ENCODE data around the gene RIN2.

Gene RIN2

DNA sequence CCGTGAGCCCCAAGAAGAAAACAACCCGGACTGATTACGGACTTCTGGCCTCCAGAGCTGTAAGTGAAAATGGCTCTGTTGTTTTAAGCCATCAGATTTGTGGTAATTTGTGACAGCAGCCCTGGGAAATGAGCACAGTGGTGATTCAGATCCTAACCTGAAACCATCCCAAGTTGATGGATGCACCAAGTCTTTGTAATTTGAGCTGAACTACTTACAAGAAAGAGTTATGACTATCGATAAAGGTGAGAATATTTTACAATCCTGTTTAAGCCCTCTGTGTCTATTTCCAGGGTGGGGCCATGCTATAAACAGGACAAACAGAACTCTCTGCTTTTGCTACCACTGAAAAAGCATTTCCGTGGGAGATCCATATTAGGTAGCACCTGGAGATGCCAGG is 19.1 kb upstream of the RIN2 start:
- Histone ChIP-seq H3K27ac (ENCODE audit: low read length) (no peak overlapping the region), H3K27me3 (ENCODE audit: control insufficient read depth in 1 of 2, insufficient read depth in 2 of 2, low read length in 2 of 2) (no peaks in the 10 kb centered on the region), H3K36me3 (ENCODE audit: control insufficient read depth in 2 of 2, insufficient read depth in 2 of 2, low read length in 2 of 2) (no peaks in the 10 kb centered on the region), H3K4me3 (ENCODE audit: low read length in 2 of 2) (no peak overlapping the region), H3K9me3 (ENCODE audit: control insufficient read depth in 2 of 2, low read length in 2 of 2) (no peaks in the 10 kb centered on the region), H3K4me1 (ENCODE audit: control insufficient read depth, insufficient read depth, low read length) (peaks cover 9% of the 10 kb centered on the region), H3K9ac (ENCODE audit: low read length in 2 of 2) (no peak overlapping the region)

- Histone ChIP-seq H3K9ac (ENCODE audit: low read length in 2 of 2) (no peak overlapping the region), H3K4me1 (ENCODE audit: control insufficient read depth, insufficient read depth, low read length) (peaks cover 9% of the 10 kb centered on the region), H3K4me3 (ENCODE audit: low read length in 2 of 2) (no peak overlapping the region)
Observed at GRCh38 chr20:19739351-19739750, 18.7 kb upstream of the RIN2 start.

DNA sequence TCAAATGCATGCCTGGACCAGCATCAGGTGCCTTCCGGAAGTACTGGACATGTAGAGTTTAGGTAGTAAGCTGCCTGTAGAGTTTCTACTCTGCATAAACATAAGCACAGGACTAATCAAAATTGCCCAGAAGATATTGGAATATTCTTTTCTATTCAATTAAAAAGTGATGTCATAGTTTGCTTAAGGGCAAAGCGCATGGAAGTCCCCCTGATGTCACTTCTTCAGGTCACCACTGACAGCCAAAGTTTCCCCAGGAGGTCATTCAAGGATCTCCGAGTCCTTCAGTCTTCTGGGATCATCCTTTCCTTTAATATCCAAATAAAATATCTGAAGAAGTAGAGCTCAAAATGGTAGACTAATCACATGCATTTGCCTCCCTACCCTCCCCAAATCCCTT is 17.5 kb upstream of the RIN2 start:
- no peak overlapping the region for H3K4me3 ChIP-seq (ENCODE audit: low read length in 2 of 2)
- H3K27me3 ChIP-seq (ENCODE audit: control insufficient read depth in 1 of 2, insufficient read depth in 2 of 2, low read length in 2 of 2): no peaks in the 10 kb centered on the region
- no peaks in the 10 kb centered on the region for H3K4me1 ChIP-seq (ENCODE audit: control insufficient read depth, insufficient read depth, low read length)
- no peaks in the 10 kb centered on the region for H3K36me3 ChIP-seq (ENCODE audit: control insufficient read depth in 2 of 2, insufficient read depth in 2 of 2, low read length in 2 of 2)
- no peak overlapping the region for H3K9ac ChIP-seq (ENCODE audit: low read length in 2 of 2)
- no peaks in the 10 kb centered on the region for H3K9me3 ChIP-seq (ENCODE audit: control insufficient read depth in 2 of 2, low read length in 2 of 2)
- H3K27ac ChIP-seq (ENCODE audit: low read length): no peak overlapping the region

More at GRCh38 chr20:19739351-19739750, 18.7 kb upstream of the RIN2 start:
- H3K36me3 ChIP-seq (ENCODE audit: control insufficient read depth in 2 of 2, insufficient read depth in 2 of 2, low read length in 2 of 2): no peaks in the 10 kb centered on the region
- no peaks in the 10 kb centered on the region for H3K27me3 ChIP-seq (ENCODE audit: control insufficient read depth in 1 of 2, insufficient read depth in 2 of 2, low read length in 2 of 2)
- no peaks in the 10 kb centered on the region for H3K9me3 ChIP-seq (ENCODE audit: control insufficient read depth in 2 of 2, low read length in 2 of 2)
- H3K27ac ChIP-seq (ENCODE audit: low read length): no peak overlapping the region

DNA sequence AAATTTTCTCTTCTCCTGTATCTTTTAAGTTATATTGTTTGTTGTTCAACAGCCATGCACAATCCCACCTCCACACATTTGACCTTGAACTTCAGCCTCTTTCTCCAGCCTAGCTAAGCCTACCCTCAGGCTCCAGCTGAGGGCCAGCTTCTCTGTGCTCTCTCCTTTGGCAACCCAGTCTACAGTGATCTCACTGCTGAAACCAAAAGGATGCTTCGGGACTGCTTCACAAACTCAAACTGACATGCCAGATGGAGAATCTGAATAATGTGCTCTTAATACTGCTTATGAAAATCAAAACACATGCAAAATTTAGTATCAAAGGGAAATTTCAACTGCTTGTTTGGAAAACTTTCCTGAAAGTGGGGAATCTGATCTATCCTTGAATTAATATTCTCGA is 16.1 kb upstream of the RIN2 start:
- Histone ChIP-seq H3K9ac (ENCODE audit: low read length in 2 of 2) (no peak overlapping the region), H3K36me3 (ENCODE audit: control insufficient read depth in 2 of 2, insufficient read depth in 2 of 2, low read length in 2 of 2) (no peaks in the 10 kb centered on the region), H3K9me3 (ENCODE audit: control insufficient read depth in 2 of 2, low read length in 2 of 2) (no peaks in the 10 kb centered on the region), H3K27me3 (ENCODE audit: control insufficient read depth in 1 of 2, insufficient read depth in 2 of 2, low read length in 2 of 2) (no peaks in the 10 kb centered on the region), H3K4me3 (ENCODE audit: low read length in 2 of 2) (no peak overlapping the region), H3K27ac (ENCODE audit: low read length) (no peak overlapping the region), H3K4me1 (ENCODE audit: control insufficient read depth, insufficient read depth, low read length) (no peaks in the 10 kb centered on the region)

- Histone ChIP-seq H3K27ac (ENCODE audit: low read length) (no peak overlapping the region), H3K27me3 (ENCODE audit: control insufficient read depth in 1 of 2, insufficient read depth in 2 of 2, low read length in 2 of 2) (no peaks in the 10 kb centered on the region), H3K36me3 (ENCODE audit: control insufficient read depth in 2 of 2, insufficient read depth in 2 of 2, low read length in 2 of 2) (no peaks in the 10 kb centered on the region), H3K9ac (ENCODE audit: low read length in 2 of 2) (no peak overlapping the region), H3K4me3 (ENCODE audit: low read length in 2 of 2) (no peak overlapping the region), H3K4me1 (ENCODE audit: control insufficient read depth, insufficient read depth, low read length) (no peaks in the 10 kb centered on the region), H3K9me3 (ENCODE audit: control insufficient read depth in 2 of 2, low read length in 2 of 2) (no peaks in the 10 kb centered on the region)
Observed at GRCh38 chr20:19742974-19743639, 15.0 kb upstream of the RIN2 start.

DNA sequence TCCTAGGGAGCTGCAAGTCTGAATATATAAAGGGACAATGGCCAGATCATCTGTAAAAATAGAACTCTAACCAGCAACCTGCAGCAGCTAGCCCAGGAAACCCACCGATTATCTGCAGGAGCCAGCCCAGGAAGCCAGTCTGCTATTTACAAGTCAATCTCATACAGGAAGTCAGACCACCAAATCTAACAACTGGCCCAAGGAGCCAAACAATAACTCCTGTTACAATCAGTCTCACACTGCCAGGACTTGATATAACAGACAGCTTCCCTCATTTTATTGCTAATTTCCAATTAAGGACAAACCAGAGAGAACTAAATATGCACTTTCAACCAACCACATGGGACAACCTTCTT is 14.4 kb upstream of the RIN2 start:
- no peaks in the 10 kb centered on the region for H3K9me3 ChIP-seq (ENCODE audit: control insufficient read depth in 2 of 2, low read length in 2 of 2)
- no peaks in the 10 kb centered on the region for H3K36me3 ChIP-seq (ENCODE audit: control insufficient read depth in 2 of 2, insufficient read depth in 2 of 2, low read length in 2 of 2)
- no peak overlapping the region for H3K27ac ChIP-seq (ENCODE audit: low read length)

GRCh38 chr20:19745106-19745505 is 13.0 kb upstream of the RIN2 start:
- Histone ChIP-seq H3K9me3 (ENCODE audit: control insufficient read depth in 2 of 2, low read length in 2 of 2) (no peaks in the 10 kb centered on the region), H3K4me3 (ENCODE audit: low read length in 2 of 2) (no peak overlapping the region), H3K36me3 (ENCODE audit: control insufficient read depth in 2 of 2, insufficient read depth in 2 of 2, low read length in 2 of 2) (no peaks in the 10 kb centered on the region), H3K4me1 (ENCODE audit: control insufficient read depth, insufficient read depth, low read length) (no peaks in the 10 kb centered on the region), H3K27ac (ENCODE audit: low read length) (no peak overlapping the region), H3K27me3 (ENCODE audit: control insufficient read depth in 1 of 2, insufficient read depth in 2 of 2, low read length in 2 of 2) (no peaks in the 10 kb centered on the region), H3K9ac (ENCODE audit: low read length in 2 of 2) (no peak overlapping the region)

More for the DNA sequence above, 14.4 kb upstream of the RIN2 start:
- Histone ChIP-seq H3K4me1 (ENCODE audit: control insufficient read depth, insufficient read depth, low read length) (no peaks in the 10 kb centered on the region), H3K27me3 (ENCODE audit: control insufficient read depth in 1 of 2, insufficient read depth in 2 of 2, low read length in 2 of 2) (no peaks in the 10 kb centered on the region), H3K4me3 (ENCODE audit: low read length in 2 of 2) (no peak overlapping the region), H3K9ac (ENCODE audit: low read length in 2 of 2) (no peak overlapping the region)

DNA sequence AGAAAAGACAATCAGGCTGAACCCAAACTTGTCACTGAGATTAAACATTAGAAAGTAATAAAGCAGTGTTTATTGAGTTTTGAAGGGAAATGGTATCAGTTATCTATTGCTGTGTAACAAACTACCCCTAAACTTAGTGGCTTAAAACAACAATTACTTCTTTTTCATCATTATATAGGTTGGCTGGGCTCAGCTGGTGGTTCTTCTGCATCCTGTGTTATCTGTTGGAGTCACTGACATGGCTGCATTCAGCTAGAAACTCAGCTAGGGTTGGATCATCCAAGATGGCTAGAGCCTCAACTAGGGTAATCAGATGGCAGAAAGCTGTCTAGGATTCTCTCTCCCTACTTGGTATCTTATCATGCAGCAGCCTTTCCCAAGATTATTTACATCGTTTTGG is 12.5 kb upstream of the RIN2 start:
- Histone ChIP-seq H3K27me3 (ENCODE audit: control insufficient read depth in 1 of 2, insufficient read depth in 2 of 2, low read length in 2 of 2) (no peaks in the 10 kb centered on the region), H3K36me3 (ENCODE audit: control insufficient read depth in 2 of 2, insufficient read depth in 2 of 2, low read length in 2 of 2) (no peaks in the 10 kb centered on the region), H3K9ac (ENCODE audit: low read length in 2 of 2) (no peak overlapping the region), H3K4me3 (ENCODE audit: low read length in 2 of 2) (no peak overlapping the region), H3K4me1 (ENCODE audit: control insufficient read depth, insufficient read depth, low read length) (no peaks in the 10 kb centered on the region), H3K9me3 (ENCODE audit: control insufficient read depth in 2 of 2, low read length in 2 of 2) (no peaks in the 10 kb centered on the region), H3K27ac (ENCODE audit: low read length) (no peak overlapping the region)

- no peaks in the 10 kb centered on the region for H3K27me3 ChIP-seq (ENCODE audit: control insufficient read depth in 1 of 2, insufficient read depth in 2 of 2, low read length in 2 of 2)
- no peaks in the 10 kb centered on the region for H3K9me3 ChIP-seq (ENCODE audit: control insufficient read depth in 2 of 2, low read length in 2 of 2)
Observed at GRCh38 chr20:19746396-19746795, 11.7 kb upstream of the RIN2 start.

DNA sequence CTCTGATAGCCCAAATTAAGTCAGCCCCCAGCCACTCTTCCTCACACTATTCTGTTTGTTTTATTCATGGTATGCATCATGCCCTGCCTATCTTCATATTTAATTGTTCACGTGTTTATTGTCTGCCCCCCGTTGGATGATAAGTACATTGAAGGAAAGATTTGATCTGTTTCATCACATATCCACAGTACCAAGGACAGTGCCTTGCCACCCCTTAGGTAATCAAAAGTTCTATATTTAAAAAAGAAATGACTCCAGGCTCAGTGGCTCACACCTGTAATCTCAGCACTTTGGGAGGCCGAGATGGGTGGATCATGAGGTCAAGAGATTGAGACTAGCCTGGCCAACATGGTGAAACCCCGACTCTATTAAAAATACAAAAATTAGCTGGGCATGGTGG is 10.2 kb upstream of the RIN2 start:
- Histone ChIP-seq H3K9ac (ENCODE audit: low read length in 2 of 2) (no peak overlapping the region), H3K36me3 (ENCODE audit: control insufficient read depth in 2 of 2, insufficient read depth in 2 of 2, low read length in 2 of 2) (no peaks in the 10 kb centered on the region)

More at GRCh38 chr20:19746396-19746795, 11.7 kb upstream of the RIN2 start:
- H3K36me3 ChIP-seq (ENCODE audit: control insufficient read depth in 2 of 2, insufficient read depth in 2 of 2, low read length in 2 of 2): no peaks in the 10 kb centered on the region
- H3K4me1 ChIP-seq (ENCODE audit: control insufficient read depth, insufficient read depth, low read length): peaks cover 3% of the 10 kb centered on the region
- H3K27ac ChIP-seq (ENCODE audit: low read length): no peak overlapping the region
- H3K4me3 ChIP-seq (ENCODE audit: low read length in 2 of 2): no peak overlapping the region
- H3K9ac ChIP-seq (ENCODE audit: low read length in 2 of 2): no peak overlapping the region

DNA sequence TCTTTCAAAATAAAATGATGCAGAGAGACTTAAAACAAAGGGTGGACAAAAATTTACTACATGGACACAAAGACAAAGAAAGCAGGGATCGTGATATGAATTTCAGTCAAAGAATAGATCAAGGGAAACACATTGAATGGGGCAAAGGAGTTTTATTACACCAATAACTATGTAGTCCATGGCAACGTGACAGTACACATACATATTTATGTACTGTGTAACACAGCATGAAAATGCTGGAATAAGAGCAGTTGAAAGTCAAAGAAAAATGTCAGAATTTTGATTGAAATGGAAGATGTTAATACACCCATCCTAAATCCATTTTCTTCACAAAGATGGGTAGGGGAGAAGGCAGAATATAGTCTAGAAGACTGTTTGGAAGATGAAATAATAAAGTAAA is 9.4 kb upstream of the RIN2 start:
- H3K36me3 ChIP-seq (ENCODE audit: control insufficient read depth in 2 of 2, insufficient read depth in 2 of 2, low read length in 2 of 2): no peaks in the 10 kb centered on the region
- H3K27ac ChIP-seq (ENCODE audit: low read length): no peak overlapping the region
- no peak overlapping the region for H3K4me3 ChIP-seq (ENCODE audit: low read length in 2 of 2)
- H3K27me3 ChIP-seq (ENCODE audit: control insufficient read depth in 1 of 2, insufficient read depth in 2 of 2, low read length in 2 of 2): no peaks in the 10 kb centered on the region
- no peaks in the 10 kb centered on the region for H3K9me3 ChIP-seq (ENCODE audit: control insufficient read depth in 2 of 2, low read length in 2 of 2)
- H3K4me1 ChIP-seq (ENCODE audit: control insufficient read depth, insufficient read depth, low read length): peaks cover 3% of the 10 kb centered on the region
- H3K9ac ChIP-seq (ENCODE audit: low read length in 2 of 2): no peak overlapping the region

More for the DNA sequence above, 10.2 kb upstream of the RIN2 start:
- Histone ChIP-seq H3K27me3 (ENCODE audit: control insufficient read depth in 1 of 2, insufficient read depth in 2 of 2, low read length in 2 of 2) (no peaks in the 10 kb centered on the region), H3K9me3 (ENCODE audit: control insufficient read depth in 2 of 2, low read length in 2 of 2) (no peaks in the 10 kb centered on the region), H3K4me3 (ENCODE audit: low read length in 2 of 2) (no peak overlapping the region), H3K27ac (ENCODE audit: low read length) (no peak overlapping the region), H3K4me1 (ENCODE audit: control insufficient read depth, insufficient read depth, low read length) (peaks cover 3% of the 10 kb centered on the region)

All from stomach smooth muscle (tissue), 2 donors.